ENCODE data around the gene CSMD2. TPM values are rescaled to one million over a fixed set of nuclear protein-coding genes. Genes with fewer than 3 reads are reported as not detected.

The CSMD2 gene
- total RNA-seq, 1 experiment from 2014 or later = not detected

DNA sequence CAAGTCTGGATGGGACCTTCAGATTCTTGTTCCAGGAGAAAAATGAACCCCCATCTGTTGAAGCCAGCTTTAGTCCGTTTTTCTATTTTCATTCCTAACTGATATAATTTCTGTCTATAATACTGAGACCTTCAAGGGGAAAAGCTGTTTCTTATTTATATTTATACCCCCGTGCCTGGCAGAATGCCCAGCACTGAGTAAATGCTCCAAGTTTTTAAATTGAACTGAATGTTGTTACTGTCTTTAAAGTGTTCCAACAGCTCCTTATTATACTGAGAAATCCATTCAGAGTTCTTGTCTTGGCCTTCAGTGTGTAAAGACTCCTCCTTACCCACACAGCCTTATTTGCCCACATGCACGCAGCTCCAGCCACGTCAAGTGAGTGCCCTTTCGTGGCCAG is 479.8 kb downstream of the CSMD2 start:
- POLR2A ChIA-PET (ENCODE audit: unreplicated experiment) = no interaction called here
- no peak for DNase-seq
- CTCF ChIA-PET = no interaction called here

GRCh38 chr1:33684396-33685179 is 480.4 kb downstream of the CSMD2 start:
- Histone ChIP-seq H3K9me3 (ENCODE audit: insufficient read depth, low read depth) (no peaks in the 10 kb centered on the region), H4K20me1 (ENCODE audit: insufficient read depth) (0 out of 2 replicates have a peak, but pooled peaks cover 3% of the 10 kb centered on the region), H3K36me3 (ENCODE audit: low read depth) (no peaks in the 10 kb centered on the region), H3K9me2 (ENCODE audit: insufficient read depth) (no peaks in the 10 kb centered on the region), H3K79me2 (ENCODE audit: low read depth) (no peaks in the 10 kb centered on the region), H3K4me2 (no peak overlapping the region), H2AFZ (no peak overlapping the region), H3K4me3 (no peak overlapping the region), H3K4me1 (replicated peaks; ENCODE audit: insufficient read depth) (no peaks in the 10 kb centered on the region), H3F3A (ENCODE audit: insufficient read depth, low read depth) (no peaks in the 10 kb centered on the region), H3K27ac (no peak overlapping the region), H3K27me3 (ENCODE audit: insufficient read depth, low read depth) (peaks cover 43% of the 10 kb centered on the region)
- POLR2A ChIA-PET (ENCODE audit: unreplicated experiment) = no interaction called here
- no peak for TF ChIP-seq CTCF (conservative IDR thresholded peaks at IDR 0.05)
- TF ChIP-seq EZH2 (IDR thresholded peaks at IDR 0.05; ENCODE audit: low read depth) = no peak
- CTCF ChIA-PET = no interaction called here
- intact Hi-C loops (cut with micrococcal nuclease; ENCODE audit: unreplicated experiment) = no loop called here
- BruUV-seq (replicated peaks) = no TSS peak
- DNase-seq = no peak

More for the DNA sequence above, 479.8 kb downstream of the CSMD2 start:
- no peaks in the 10 kb centered on the region for H3K36me3 ChIP-seq (ENCODE audit: low read depth)
- H3F3A ChIP-seq (ENCODE audit: insufficient read depth, low read depth) = no peaks in the 10 kb centered on the region
- H4K20me1 ChIP-seq (ENCODE audit: insufficient read depth) = 0 out of 2 replicates have a peak, but pooled peaks cover 3% of the 10 kb centered on the region
- no peak overlapping the region for H3K4me3 ChIP-seq
- BruUV-seq (replicated peaks) = no TSS peak
- no peak for TF ChIP-seq CTCF (conservative IDR thresholded peaks at IDR 0.05)
- no peak for TF ChIP-seq EZH2 (IDR thresholded peaks at IDR 0.05; ENCODE audit: low read depth)
- H2AFZ ChIP-seq = no peak overlapping the region
- peaks cover 50% of the 10 kb centered on the region for H3K27me3 ChIP-seq (ENCODE audit: insufficient read depth, low read depth)
- H3K4me2 ChIP-seq = no peak overlapping the region
- H3K79me2 ChIP-seq (ENCODE audit: low read depth) = no peaks in the 10 kb centered on the region
- intact Hi-C loops (cut with micrococcal nuclease; ENCODE audit: unreplicated experiment) = no loop called here
- no peaks in the 10 kb centered on the region for H3K4me1 ChIP-seq (replicated peaks; ENCODE audit: insufficient read depth)
- no peaks in the 10 kb centered on the region for H3K9me2 ChIP-seq (ENCODE audit: insufficient read depth)
- H3K9me3 ChIP-seq (ENCODE audit: insufficient read depth, low read depth) = no peaks in the 10 kb centered on the region
- H3K27ac ChIP-seq = no peak overlapping the region

- POLR2A ChIA-PET (ENCODE audit: unreplicated experiment) = no interaction called here
Measured at GRCh38 chr1:33683913-33684312, 481.1 kb downstream of the CSMD2 start.

More at GRCh38 chr1:33683913-33684312, 481.1 kb downstream of the CSMD2 start:
- H3K27me3 ChIP-seq (ENCODE audit: insufficient read depth, low read depth) = peaks cover 36% of the 10 kb centered on the region
- no peak overlapping the region for H3K4me2 ChIP-seq
- no peaks in the 10 kb centered on the region for H3K9me3 ChIP-seq (ENCODE audit: insufficient read depth, low read depth)
- no TSS peak for BruUV-seq (replicated peaks)
- no peaks in the 10 kb centered on the region for H3F3A ChIP-seq (ENCODE audit: insufficient read depth, low read depth)
- H3K4me1 ChIP-seq (replicated peaks; ENCODE audit: insufficient read depth) = no peaks in the 10 kb centered on the region
- DNase-seq = no peak
- no peak overlapping the region for H2AFZ ChIP-seq
- H3K79me2 ChIP-seq (ENCODE audit: low read depth) = no peaks in the 10 kb centered on the region
- no peaks in the 10 kb centered on the region for H3K36me3 ChIP-seq (ENCODE audit: low read depth)
- H3K9me2 ChIP-seq (ENCODE audit: insufficient read depth) = no peaks in the 10 kb centered on the region
- CTCF ChIA-PET = no interaction called here
- intact Hi-C loops (cut with micrococcal nuclease; ENCODE audit: unreplicated experiment) = no loop called here
- H4K20me1 ChIP-seq (ENCODE audit: insufficient read depth) = 0 out of 2 replicates have a peak, but pooled peaks cover 3% of the 10 kb centered on the region
- H3K27ac ChIP-seq = no peak overlapping the region
- TF ChIP-seq EZH2 (IDR thresholded peaks at IDR 0.05; ENCODE audit: low read depth) (no peak), CTCF (conservative IDR thresholded peaks at IDR 0.05) (no peak)
- H3K4me3 ChIP-seq = no peak overlapping the region

Data from PC-9 (cell line).